ENCODE data around the gene TSPYL6.
"Not testable (repeated sequence)": the region's sequence is repeated elsewhere in the genome, so short reads cannot be mapped to it uniquely, and the experiment has no call there.

TSPYL6 gene

GRCh38 chr2:54256091-54256694 is at the start of gene TSPYL6:
Gene TSPYL6, minus strand, starts transcription at chr2:54256229. Its CDS starts 78 bp downstream, at chr2:54256151.
- no peak for DNase-seq

- DNase-seq = no peak
Measured at GRCh38 chr2:54303631-54304030, 47.6 kb upstream of the TSPYL6 start.

GRCh38 chr2:54298514-54298913 is 42.5 kb upstream of the TSPYL6 start:
- no peak for DNase-seq

DNA sequence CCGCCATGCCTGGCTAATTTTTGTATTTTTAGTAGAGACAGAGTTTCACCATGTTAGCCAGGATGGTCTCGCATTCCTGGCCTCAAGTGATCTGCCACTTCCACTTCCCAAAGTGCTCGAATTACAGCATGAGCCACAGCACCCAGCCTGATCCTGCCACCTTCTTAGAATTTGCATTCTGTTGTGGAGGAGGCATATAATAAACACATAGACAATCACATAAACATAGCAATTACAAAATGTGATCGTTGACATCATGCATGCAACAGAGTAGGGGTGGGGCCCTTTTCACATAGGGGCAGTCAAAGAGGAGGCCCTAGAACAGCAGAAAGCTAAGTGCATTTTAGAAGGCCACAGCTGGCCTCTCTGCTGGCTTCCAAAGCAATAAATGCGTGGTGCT is 39.9 kb upstream of the TSPYL6 start:
- no peak for DNase-seq

DNA sequence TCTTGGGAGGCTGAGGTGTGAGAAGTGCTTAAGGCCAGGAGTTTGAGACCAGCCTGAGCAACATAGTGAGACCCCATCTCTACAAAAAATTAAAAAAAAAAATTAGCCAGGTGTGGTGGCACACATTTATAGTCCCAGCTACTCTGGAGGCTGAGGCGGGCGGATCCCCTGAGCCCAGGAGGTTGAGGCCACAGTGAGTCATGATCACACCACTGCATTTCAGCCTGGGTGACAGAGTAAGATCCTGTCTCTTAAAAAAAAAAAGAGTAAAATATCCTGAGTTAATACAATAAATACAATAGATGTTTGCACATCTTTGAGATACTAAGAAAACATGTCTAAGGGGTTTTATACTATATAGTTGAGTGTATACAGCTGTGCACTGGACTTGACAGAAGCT is 38.6 kb upstream of the TSPYL6 start:
- DNase-seq = not testable (repeated sequence)

DNA sequence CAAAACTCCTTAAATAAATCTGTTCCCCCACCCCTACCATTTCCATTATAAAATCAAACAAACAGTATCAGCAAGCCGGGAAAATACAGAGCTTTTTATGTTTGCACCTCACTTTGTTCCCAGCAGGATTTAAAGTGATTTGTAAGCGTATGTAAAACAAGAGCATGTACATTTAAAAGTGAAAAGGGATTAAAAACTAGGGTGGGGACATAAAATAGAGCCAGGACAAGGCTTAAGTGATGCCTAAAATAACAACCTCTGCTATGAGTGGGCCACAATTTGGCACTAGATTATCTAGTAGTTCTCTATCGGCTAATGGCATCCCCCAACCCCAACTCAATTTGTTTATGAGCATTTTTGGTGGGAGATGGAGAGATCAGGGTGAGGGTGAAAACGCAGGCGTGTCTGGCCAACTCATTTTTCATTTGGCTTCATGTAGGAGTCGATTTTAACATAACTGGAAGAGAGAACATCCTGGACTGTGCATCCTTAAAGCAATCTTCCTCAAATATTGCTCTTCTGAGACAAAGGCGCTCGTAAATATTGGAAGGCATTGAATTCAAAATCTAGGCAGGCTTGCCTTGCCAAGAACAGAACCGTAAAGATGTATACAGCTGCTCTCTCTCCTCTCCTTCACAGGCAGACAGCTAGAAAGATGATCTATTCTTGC is 34.5 kb upstream of the TSPYL6 start:
- DNase-seq = no peak

GRCh38 chr2:54289917-54290316 is 33.9 kb upstream of the TSPYL6 start:
- no peak for DNase-seq

DNA sequence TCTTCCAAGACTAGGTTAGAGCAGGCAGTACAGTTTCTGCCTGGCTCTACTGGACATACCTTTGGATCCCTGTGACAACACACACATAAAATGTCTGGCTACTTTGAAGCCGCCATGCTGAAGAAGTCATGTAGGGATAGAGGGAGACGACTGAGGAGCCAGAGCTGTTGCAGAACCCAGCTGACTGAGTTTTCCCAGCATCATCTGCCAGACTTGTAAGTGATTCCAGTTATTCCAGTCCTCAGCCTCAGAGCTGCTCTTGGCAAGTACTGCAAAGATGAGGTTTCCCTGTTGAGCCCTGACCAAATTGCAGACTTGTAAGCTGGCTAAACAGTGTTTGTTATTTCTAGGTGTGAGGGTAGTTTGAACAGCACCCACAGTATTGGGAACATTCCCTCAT is 31.5 kb upstream of the TSPYL6 start:
- DNase-seq = no peak

DNA sequence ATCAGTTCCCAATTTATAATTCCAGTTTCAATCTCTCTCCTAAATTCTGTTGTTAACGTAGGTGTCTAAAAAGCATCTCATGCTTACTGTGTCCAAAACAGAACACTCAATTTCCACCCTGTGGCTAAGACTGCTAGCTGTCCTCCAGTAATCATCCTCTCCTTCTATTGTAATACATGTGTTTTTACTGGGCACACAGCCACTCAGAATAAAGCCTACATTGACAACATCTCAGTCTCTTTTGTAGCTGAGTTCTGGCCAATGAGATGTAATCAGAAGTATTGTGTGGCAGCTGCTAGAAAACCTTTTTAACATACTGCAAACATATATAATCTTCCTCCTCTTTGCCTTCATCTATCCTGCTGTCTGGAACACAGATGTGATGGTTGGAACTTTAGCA is 29.4 kb upstream of the TSPYL6 start:
- no peak for DNase-seq

DNA sequence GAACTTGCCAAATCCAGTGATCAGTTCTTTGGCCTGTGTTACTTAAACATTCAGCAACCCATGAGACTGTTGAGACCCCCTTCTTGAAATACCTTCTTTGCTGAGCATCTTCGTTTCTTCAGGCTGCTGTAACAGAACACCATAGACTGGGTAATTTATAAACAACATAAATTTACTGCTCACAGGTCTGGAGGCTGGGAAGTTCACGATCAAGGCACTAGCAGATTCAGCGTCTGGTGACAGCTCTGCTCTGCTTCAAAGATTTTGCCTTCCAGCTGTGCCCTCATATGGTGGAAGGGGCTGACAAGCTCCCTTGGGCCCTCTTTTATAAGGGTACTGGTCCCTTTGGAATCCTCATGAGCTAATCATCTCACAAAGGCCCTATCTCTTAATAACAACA is 28.8 kb upstream of the TSPYL6 start:
- no peak for DNase-seq

DNA sequence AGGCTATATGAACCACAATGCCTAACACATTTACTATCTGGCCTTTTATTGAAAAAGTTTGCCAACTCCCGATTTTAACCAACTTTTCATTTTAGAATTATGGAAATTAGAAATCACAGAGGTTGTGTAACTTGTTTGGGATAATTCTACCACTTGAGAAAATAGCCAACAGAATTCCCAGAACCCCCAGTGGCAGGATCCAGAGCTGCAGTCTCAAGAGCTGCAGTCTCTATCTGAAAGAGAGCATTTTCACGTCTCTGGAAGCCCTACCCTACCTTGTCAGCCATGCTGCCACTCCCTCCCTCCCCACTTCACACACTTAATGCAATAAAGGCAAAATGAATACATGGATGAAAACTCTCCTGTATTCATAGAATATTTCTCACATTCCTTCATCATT is 23.4 kb upstream of the TSPYL6 start:
- no peak for DNase-seq

- no peak for DNase-seq
Measured at GRCh38 chr2:54275541-54275940, 19.5 kb upstream of the TSPYL6 start.

GRCh38 chr2:54274781-54275242 is 18.8 kb upstream of the TSPYL6 start:
- no peak for DNase-seq

GRCh38 chr2:54271843-54272627 is 16.0 kb upstream of the TSPYL6 start:
- DNase-seq = no peak

GRCh38 chr2:54271189-54271588 is 15.2 kb upstream of the TSPYL6 start:
- DNase-seq = no peak

DNA sequence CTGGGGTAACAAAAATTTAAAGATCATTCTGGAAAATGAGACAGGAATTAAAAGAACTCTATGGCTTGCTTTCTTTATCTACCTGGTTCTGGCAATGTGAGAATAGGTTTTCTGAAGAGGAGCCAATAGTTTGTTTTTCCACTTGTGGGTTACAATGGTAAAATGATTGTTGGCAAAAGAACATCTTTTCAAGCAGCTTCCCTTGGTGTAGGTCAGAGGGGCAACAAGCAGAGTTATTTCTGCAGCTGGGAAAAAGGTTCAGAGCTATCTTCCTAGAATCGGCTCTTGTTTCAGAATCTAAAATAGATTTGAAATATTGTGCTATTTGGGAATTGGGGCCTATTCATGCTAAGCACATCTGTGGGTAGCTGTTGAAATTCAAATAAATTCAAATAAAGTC is 11.5 kb upstream of the TSPYL6 start:
- DNase-seq = no peak

DNA sequence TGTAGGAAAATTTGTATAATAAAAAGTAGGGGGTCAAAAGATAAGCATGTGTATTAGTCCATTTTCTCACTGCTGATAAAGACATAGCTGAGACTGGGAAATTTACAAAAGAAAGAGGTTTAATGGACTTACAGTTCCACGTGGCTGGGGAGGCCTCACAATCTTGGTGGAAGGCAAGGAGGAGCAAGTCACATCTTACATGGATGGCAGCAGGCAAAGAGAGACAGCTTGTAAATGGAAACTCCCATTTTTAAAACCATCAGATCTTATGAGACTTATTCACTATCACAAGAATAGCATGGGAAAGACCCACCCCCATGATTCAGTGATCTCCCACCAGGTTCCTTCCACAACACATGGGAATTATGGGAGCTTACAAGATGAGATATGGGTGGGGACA is 9.1 kb upstream of the TSPYL6 start:
- not testable (repeated sequence) for DNase-seq

GRCh38 chr2:54262015-54262765 is 6.2 kb upstream of the TSPYL6 start:
- DNase-seq = no peak

DNA sequence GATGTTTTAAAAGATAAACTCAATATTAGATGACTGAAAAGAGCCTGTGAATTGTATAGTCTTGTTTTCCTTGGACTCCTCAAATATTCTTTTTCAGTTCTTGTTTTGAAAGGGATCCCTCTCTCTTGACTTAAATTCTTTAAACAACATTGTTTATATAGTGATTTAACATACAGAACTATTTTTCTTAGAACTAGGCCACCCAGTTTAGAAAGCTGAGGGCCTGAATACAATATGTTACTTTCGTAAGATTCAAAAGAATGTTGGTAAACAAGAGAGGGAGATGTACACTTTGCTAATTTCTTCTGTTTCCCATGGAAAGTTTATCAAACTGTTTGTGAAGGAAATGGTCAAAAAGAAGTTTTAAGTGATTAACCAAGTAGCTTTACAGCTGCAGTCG is 5.5 kb upstream of the TSPYL6 start:
- no peak for DNase-seq

DNA sequence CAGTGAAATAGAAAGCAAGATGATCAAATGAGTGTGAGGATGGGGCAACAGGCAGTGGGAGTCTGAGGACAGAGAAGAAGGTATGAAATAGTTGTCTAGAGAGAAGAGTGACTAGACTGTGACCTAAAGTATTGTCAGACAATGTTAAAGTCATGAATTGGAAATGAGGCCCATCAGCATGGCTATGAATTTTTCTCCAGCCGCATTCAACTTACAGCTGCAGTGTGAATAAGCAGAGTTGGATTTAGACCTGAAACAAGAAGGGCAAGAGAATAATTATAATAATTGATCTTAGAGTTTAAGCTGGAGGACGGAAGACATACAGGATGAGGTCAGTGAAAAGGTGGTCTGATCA is 4.2 kb upstream of the TSPYL6 start:
- DNase-seq = no peak

- DNase-seq = no peak
Measured at GRCh38 chr2:54259413-54260240, 3.6 kb upstream of the TSPYL6 start.

- DNase-seq = no peak
Measured at GRCh38 chr2:54258166-54258565, 2.1 kb upstream of the TSPYL6 start.
